ENCODE measurements around the gene GPC6. TPM values are rescaled to one million over a fixed set of nuclear protein-coding genes. Genes with fewer than 3 reads are reported as not detected.

Gene GPC6
- total RNA-seq, 1 donor from 2014 or later, result not detected

- Mint-ChIP-seq H3K4me1 (ENCODE audit: low read depth) (no peaks in the 10 kb centered on the region), H3K9me3 (no peaks in the 10 kb centered on the region), H3K36me3 (ENCODE audit: low read depth) (no peaks in the 10 kb centered on the region), H3K27ac (no peak overlapping the region), H3K27me3 (ENCODE audit: insufficient read depth) (no peaks in the 10 kb centered on the region), H3K4me3 (no peak overlapping the region)
- no peak for DNase-seq (ENCODE audit: low spot score)
- intact Hi-C loops (cut with micrococcal nuclease), result no loop called here
Observed at GRCh38 chr13:93621051-93621450, 394.4 kb downstream of the GPC6 start.

- Mint-ChIP-seq H3K4me3 (no peak overlapping the region), H3K27me3 (ENCODE audit: insufficient read depth) (no peaks in the 10 kb centered on the region), H3K27ac (no peak overlapping the region), H3K4me1 (ENCODE audit: low read depth) (no peaks in the 10 kb centered on the region), H3K9me3 (no peaks in the 10 kb centered on the region), H3K36me3 (ENCODE audit: low read depth) (no peaks in the 10 kb centered on the region)
- no peak for DNase-seq (ENCODE audit: low spot score)
- intact Hi-C loops (cut with micrococcal nuclease), result no loop called here
Observed at GRCh38 chr13:93621966-93622365, 395.4 kb downstream of the GPC6 start.

- Mint-ChIP-seq H3K4me1 (ENCODE audit: low read depth) (no peaks in the 10 kb centered on the region), H3K9me3 (no peaks in the 10 kb centered on the region), H3K27ac (no peak overlapping the region), H3K4me3 (no peak overlapping the region), H3K27me3 (ENCODE audit: insufficient read depth) (no peaks in the 10 kb centered on the region), H3K36me3 (ENCODE audit: low read depth) (no peaks in the 10 kb centered on the region)
- DNase-seq (ENCODE audit: low spot score), result no peak
- intact Hi-C loops (cut with micrococcal nuclease), result no loop called here
Observed at GRCh38 chr13:93624311-93624777, 397.7 kb downstream of the GPC6 start.

- no peaks in the 10 kb centered on the region for H3K9me3 Mint-ChIP-seq
- DNase-seq (ENCODE audit: low spot score), result no peak
- H3K4me1 Mint-ChIP-seq (ENCODE audit: low read depth), result no peaks in the 10 kb centered on the region
- intact Hi-C loops (cut with micrococcal nuclease), result no loop called here
- H3K27ac Mint-ChIP-seq, result no peak overlapping the region
- no peak overlapping the region for H3K4me3 Mint-ChIP-seq
- no peaks in the 10 kb centered on the region for H3K27me3 Mint-ChIP-seq (ENCODE audit: insufficient read depth)
- no peaks in the 10 kb centered on the region for H3K36me3 Mint-ChIP-seq (ENCODE audit: low read depth)
Observed at GRCh38 chr13:93625536-93625935, 398.9 kb downstream of the GPC6 start.

GRCh38 chr13:93628136-93628797, 401.7 kb downstream of the GPC6 start:
- Mint-ChIP-seq H3K36me3 (ENCODE audit: low read depth) (no peaks in the 10 kb centered on the region), H3K4me3 (no peak overlapping the region), H3K27ac (no peak overlapping the region), H3K9me3 (no peaks in the 10 kb centered on the region), H3K4me1 (ENCODE audit: low read depth) (no peaks in the 10 kb centered on the region), H3K27me3 (ENCODE audit: insufficient read depth) (no peaks in the 10 kb centered on the region)
- intact Hi-C loops (cut with micrococcal nuclease), result no loop called here
- no peak for DNase-seq (ENCODE audit: low spot score)

- Mint-ChIP-seq H3K27ac (no peak overlapping the region), H3K27me3 (ENCODE audit: insufficient read depth) (no peaks in the 10 kb centered on the region), H3K36me3 (ENCODE audit: low read depth) (no peaks in the 10 kb centered on the region), H3K4me3 (no peak overlapping the region), H3K4me1 (ENCODE audit: low read depth) (no peaks in the 10 kb centered on the region), H3K9me3 (no peaks in the 10 kb centered on the region)
- intact Hi-C loops (cut with micrococcal nuclease), result no loop called here
- no peak for DNase-seq (ENCODE audit: low spot score)
Observed at GRCh38 chr13:93635616-93636032, 409.0 kb downstream of the GPC6 start.

- DNase-seq (ENCODE audit: low spot score), result no peak
- no peak overlapping the region for H3K4me3 Mint-ChIP-seq
- no peak overlapping the region for H3K27ac Mint-ChIP-seq
- no peaks in the 10 kb centered on the region for H3K27me3 Mint-ChIP-seq (ENCODE audit: insufficient read depth)
- H3K4me1 Mint-ChIP-seq (ENCODE audit: low read depth), result no peaks in the 10 kb centered on the region
- H3K36me3 Mint-ChIP-seq (ENCODE audit: low read depth), result no peaks in the 10 kb centered on the region
- H3K9me3 Mint-ChIP-seq, result no peaks in the 10 kb centered on the region
- intact Hi-C loops (cut with micrococcal nuclease), result no loop called here
Observed at GRCh38 chr13:93637852-93638251, 411.2 kb downstream of the GPC6 start.

GRCh38 chr13:93640452-93640851, 413.8 kb downstream of the GPC6 start:
- H3K9me3 Mint-ChIP-seq, result no peaks in the 10 kb centered on the region
- no peak for DNase-seq (ENCODE audit: low spot score)
- H3K4me1 Mint-ChIP-seq (ENCODE audit: low read depth), result no peaks in the 10 kb centered on the region
- H3K36me3 Mint-ChIP-seq (ENCODE audit: low read depth), result no peaks in the 10 kb centered on the region
- H3K27ac Mint-ChIP-seq, result no peak overlapping the region
- intact Hi-C loops (cut with micrococcal nuclease), result no loop called here
- no peak overlapping the region for H3K4me3 Mint-ChIP-seq
- H3K27me3 Mint-ChIP-seq (ENCODE audit: insufficient read depth), result no peaks in the 10 kb centered on the region

- no peak for DNase-seq (ENCODE audit: low spot score)
- intact Hi-C loops (cut with micrococcal nuclease), result no loop called here
- Mint-ChIP-seq H3K36me3 (ENCODE audit: low read depth) (no peaks in the 10 kb centered on the region), H3K4me3 (no peak overlapping the region), H3K9me3 (no peaks in the 10 kb centered on the region), H3K27me3 (ENCODE audit: insufficient read depth) (no peaks in the 10 kb centered on the region), H3K4me1 (ENCODE audit: low read depth) (no peaks in the 10 kb centered on the region), H3K27ac (no peak overlapping the region)
Observed at GRCh38 chr13:93646245-93646644, 419.6 kb downstream of the GPC6 start.

GRCh38 chr13:93649496-93649895, 422.9 kb downstream of the GPC6 start:
- Mint-ChIP-seq H3K4me1 (ENCODE audit: low read depth) (no peaks in the 10 kb centered on the region), H3K27me3 (ENCODE audit: insufficient read depth) (no peaks in the 10 kb centered on the region), H3K36me3 (ENCODE audit: low read depth) (no peaks in the 10 kb centered on the region), H3K4me3 (no peak overlapping the region), H3K27ac (no peak overlapping the region), H3K9me3 (no peaks in the 10 kb centered on the region)
- intact Hi-C loops (cut with micrococcal nuclease), result no loop called here
- no peak for DNase-seq (ENCODE audit: low spot score)

- no peak for DNase-seq (ENCODE audit: low spot score)
- Mint-ChIP-seq H3K9me3 (no peaks in the 10 kb centered on the region), H3K27ac (no peak overlapping the region), H3K4me3 (no peak overlapping the region), H3K27me3 (ENCODE audit: insufficient read depth) (no peaks in the 10 kb centered on the region), H3K4me1 (ENCODE audit: low read depth) (no peaks in the 10 kb centered on the region), H3K36me3 (ENCODE audit: low read depth) (no peaks in the 10 kb centered on the region)
- intact Hi-C loops (cut with micrococcal nuclease), result no loop called here
Observed at GRCh38 chr13:93653776-93654175, 427.2 kb downstream of the GPC6 start.

GRCh38 chr13:93655154-93655553, 428.5 kb downstream of the GPC6 start:
- no peaks in the 10 kb centered on the region for H3K9me3 Mint-ChIP-seq
- H3K27ac Mint-ChIP-seq, result no peak overlapping the region
- intact Hi-C loops (cut with micrococcal nuclease), result no loop called here

GRCh38 chr13:93660391-93661063, 433.9 kb downstream of the GPC6 start:
- no peak for DNase-seq (ENCODE audit: low spot score)
- H3K4me1 Mint-ChIP-seq (ENCODE audit: low read depth), result no peaks in the 10 kb centered on the region
- intact Hi-C loops (cut with micrococcal nuclease), result no loop called here

More at GRCh38 chr13:93655154-93655553, 428.5 kb downstream of the GPC6 start:
- H3K36me3 Mint-ChIP-seq (ENCODE audit: low read depth), result no peaks in the 10 kb centered on the region
- H3K4me3 Mint-ChIP-seq, result no peak overlapping the region
- H3K27me3 Mint-ChIP-seq (ENCODE audit: insufficient read depth), result no peaks in the 10 kb centered on the region
- H3K4me1 Mint-ChIP-seq (ENCODE audit: low read depth), result no peaks in the 10 kb centered on the region
- DNase-seq (ENCODE audit: low spot score), result no peak

More at GRCh38 chr13:93660391-93661063, 433.9 kb downstream of the GPC6 start:
- H3K9me3 Mint-ChIP-seq, result no peaks in the 10 kb centered on the region
- H3K4me3 Mint-ChIP-seq, result no peak overlapping the region
- no peaks in the 10 kb centered on the region for H3K36me3 Mint-ChIP-seq (ENCODE audit: low read depth)
- no peaks in the 10 kb centered on the region for H3K27me3 Mint-ChIP-seq (ENCODE audit: insufficient read depth)
- no peak overlapping the region for H3K27ac Mint-ChIP-seq
